NCI-H2171 treated with DMSO at 0.1 percent for 48 hours (cell line): Measurements from ENCODE around the gene SPIN1.

Source experiments
- DNase-seq: peaks from one replicate; lab custom pipeline; 2025; lab: John Stamatoyannopoulos, UW

SPIN1 gene

GRCh38 chr9:88388886-88389605, 802 bp downstream of the SPIN1 start:
- DNase-seq = peak; percentile 56

- no peak for DNase-seq
These were observed 2.2 kb downstream of the SPIN1 start for GRCh38 chr9:88390371-88390990.

DNA sequence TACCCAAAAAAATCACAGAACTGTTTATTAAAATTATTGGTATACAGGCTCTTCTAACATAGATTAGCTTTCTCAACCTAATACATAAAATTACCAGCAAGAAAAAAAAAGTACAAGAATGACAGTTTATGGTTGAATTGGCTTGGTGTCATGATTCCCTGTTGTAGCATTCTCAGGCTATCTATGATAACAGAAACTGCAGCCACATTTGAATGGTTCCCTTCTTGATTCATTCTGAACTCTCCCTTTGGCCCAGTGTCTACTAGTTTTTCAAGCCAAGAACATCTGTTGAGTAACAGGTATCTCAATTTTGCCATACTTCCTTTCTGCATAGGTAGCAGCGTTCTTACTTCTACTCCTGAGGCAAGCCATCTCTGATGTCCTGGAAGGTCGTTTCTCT, 3.0 kb downstream of the SPIN1 start:
- DNase-seq = no peak

DNA sequence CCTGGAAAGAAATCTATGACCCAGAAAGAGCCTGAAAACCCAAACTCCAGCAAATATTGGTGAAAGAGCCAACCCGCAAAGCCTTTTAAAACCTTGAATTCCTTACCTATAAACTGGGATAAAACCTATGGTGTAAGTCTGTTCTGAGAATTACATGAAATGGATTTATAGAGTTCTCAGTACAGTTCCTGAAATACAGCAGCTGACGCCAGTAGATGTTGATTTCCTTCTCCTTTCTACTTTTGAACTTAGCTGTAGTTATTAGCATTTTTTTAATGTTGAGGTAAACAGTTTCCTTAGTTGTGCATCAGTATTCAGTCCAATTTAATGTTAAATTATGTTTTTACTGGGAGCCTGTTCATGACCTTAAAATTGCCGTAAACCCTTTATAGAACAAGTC, 3.7 kb downstream of the SPIN1 start:
- DNase-seq = no peak

GRCh38 chr9:88392549-88392948, 4.3 kb downstream of the SPIN1 start:
- DNase-seq = no peak

DNA sequence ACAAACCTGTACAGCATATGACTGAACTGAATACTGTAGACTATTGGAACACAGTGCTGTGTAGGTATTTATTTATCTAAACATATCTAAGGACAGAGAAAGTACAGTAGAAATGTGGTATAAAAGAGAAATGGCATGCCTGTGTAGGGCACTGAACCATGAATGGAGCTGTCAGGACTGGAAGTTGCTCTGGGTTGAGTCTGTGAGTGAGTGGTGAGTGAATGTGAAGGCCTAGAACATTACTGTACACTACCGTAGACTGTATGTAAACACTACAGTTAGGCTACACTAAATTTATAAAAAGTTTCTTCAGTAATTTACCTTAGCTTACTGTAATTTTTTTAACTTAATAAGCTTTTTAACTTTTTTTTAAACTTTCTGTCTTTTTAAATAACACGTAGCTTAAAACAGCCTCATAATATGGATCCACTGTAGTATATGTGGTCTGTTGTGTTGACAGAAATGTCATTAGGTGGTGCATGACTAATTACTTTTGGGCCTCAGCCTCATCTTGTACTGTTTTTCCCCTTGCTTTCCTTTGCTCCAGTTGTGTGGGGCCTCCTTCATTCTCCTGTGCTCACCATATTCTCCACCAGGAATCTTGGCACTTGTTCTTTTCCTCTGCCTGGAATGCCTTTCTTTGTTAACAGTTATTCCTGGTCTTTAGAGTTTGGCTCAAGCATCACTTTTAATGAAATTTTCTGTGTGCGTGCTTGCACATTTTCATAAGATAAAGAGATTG, 8.8 kb downstream of the SPIN1 start:
- DNase-seq = no peak

DNA sequence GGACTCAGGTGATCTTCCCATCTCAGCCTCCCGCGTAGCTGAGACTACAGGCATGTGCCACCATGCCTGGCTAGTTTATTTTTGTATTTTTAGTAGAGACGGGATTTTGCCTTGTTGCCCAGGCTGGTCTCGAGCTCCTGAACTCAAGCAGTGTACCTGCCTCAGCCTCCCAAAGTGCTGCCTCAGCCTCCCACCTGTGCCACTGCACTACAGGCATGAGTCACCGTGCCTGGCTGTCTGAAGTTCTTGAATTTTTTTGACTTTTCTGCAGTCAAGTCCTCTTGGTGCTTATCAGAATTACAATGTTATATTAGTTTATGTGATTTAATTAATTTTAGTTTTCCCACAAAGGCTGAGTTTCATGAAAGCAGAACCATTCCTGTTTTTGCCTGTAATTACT, 9.8 kb downstream of the SPIN1 start:
- DNase-seq = no peak

- no peak for DNase-seq
These were observed 11.7 kb downstream of the SPIN1 start for GRCh38 chr9:88399966-88400365.

DNA sequence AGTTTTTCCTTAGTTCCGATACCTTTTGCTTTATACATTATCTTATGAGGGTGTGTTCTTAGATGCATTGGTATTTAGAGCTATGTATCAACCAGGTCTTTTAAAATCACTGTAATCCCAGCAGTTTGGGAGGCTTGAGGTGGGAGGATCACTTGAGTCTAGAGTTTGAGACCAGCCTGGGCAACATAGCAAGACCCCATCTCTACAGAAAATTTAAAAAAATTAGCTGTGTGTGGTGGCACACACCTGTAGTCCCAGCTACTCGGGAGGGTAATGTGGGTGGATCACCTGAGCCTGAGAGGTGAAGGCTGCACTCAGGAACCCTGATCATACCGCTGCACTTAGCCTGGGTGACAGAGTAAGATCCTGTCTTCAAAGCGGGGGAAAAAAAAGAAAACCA, 15.1 kb downstream of the SPIN1 start:
- DNase-seq = no peak

DNA sequence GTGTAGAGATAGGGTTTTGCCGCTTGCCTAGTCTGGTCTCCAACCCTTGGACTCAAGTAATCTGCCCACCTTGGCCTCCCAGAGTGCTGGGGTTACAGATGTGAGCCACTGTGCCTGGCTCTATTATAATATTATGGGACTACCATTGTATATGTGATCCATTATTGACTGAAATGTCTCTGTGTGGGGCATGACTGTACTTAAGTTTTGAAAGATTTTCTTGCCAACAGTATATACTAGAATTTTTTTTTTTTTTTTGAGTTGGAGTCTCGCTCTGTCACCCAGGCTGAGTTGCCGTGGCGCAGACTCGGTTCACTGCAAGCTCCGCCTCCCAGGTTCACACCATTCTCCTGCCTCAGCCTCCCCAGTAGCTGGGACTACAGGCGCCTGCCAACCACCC, 17.8 kb downstream of the SPIN1 start:
- no peak for DNase-seq

DNA sequence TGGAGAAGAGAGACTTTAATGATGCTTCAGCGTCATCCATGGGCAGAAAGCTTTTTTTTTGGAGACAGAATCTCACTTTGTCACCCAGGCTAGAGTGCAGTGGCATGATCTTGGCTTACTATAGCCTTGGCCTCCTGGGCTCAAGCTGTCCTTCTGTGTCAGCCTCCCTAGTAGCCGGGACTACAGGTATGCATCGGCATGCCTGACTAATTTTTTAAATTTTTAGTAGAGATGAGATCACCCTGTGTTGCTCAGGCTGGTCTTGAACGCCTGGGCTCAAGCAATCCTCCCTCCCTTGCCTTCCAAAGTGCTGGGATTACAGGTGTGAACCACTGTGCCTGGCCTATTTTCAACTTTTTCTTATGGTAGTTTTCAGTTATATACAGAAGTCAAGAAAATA, 23.2 kb downstream of the SPIN1 start:
- no peak for DNase-seq

DNA sequence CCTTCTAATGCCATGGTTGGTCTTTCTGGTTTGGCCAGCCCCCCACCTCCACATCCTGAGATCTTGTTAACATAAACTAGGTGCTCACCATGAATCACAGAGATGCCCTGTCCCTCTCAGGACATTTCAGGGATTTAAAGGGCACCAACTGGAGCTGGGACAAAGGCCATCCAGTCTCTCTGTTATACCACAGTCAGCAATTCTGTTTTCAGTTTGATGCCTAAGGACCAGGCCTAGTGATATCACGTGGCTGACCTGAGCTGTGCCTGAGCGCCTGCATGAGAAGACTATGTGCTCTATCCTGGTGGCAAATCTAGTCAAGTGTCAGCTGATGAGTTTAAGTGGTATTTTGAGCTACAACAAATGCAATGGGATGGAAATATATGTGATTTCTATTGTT, 26.1 kb downstream of the SPIN1 start:
- DNase-seq = no peak

GRCh38 chr9:88418025-88418424, 29.8 kb downstream of the SPIN1 start:
- no peak for DNase-seq

DNA sequence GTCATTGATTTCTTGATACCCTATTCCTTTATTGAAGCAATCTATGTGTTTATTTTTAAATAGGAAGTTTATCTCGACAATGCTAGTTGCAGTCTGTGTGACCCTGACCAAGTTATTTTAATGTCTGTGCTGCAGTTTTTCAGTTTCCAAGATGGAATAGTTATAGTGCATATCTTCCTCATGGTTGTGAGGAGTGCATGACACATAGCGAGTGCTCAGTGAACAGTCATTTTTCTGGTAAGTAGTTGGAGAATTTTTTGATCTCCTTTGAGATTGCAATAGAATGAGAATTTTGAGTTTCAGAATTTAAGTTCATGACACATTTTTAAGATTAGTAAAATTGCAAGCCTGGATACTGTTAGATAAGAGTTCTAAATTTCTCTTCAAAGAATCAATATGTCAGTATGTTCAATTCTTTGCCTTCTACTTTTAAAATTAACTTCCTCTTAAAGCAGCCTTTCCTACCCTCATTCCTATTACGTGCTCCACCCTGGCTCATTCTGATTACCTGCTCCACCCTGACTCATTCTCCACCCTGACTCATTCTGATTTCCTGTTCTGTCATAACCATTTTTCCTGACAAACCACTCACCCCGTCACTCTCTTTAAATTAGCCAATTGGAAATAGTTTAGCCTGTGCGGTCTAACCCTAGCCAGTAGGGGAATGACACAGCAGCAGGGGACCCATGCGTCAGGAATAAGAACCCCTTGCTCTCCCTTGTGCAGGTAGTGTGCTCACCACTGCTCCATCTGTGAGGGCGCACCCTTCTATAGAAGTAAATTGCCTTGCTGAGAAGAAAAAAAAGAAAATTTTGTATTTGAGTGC, 30.7 kb downstream of the SPIN1 start:
- DNase-seq = no peak

DNA sequence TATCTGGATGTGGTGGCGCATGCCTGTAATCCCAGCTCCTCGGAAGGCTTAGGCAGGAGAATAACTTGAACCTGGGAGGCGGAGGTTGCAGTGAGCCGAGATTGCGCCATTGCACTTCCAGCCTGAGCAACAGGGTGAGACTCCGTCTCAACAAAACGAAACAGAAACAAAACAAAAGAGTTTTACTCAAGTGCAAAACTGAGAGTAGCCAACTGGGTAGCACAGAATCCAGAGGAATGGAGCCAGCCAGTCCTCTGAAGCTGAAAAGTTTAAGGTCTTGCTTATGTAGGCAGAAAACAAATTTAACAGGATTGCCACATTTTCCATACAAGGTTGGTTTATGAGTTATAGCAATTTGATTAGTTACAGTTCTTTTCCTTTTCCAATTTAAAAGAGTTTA, 32.0 kb downstream of the SPIN1 start:
- DNase-seq = no peak

DNA sequence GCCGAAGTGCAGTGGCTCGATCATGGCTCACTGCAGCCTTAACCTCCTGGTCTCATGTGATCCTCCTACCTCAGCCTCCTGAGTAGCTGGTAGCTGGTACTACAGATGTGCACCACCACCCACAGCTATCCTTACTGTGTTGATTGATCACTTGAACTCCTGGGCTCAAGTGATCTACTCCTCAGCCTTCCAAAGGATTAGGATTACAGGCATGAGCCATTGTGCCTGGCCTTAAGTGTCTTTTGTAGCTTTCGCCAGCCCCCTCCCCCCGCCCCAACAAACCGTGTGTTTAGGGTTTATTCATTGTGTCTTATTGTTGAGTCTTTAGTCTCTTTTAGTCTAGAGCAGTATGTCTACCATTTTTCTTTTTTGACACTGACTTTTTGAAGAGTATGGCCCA, 33.1 kb downstream of the SPIN1 start:
- DNase-seq = no peak

DNA sequence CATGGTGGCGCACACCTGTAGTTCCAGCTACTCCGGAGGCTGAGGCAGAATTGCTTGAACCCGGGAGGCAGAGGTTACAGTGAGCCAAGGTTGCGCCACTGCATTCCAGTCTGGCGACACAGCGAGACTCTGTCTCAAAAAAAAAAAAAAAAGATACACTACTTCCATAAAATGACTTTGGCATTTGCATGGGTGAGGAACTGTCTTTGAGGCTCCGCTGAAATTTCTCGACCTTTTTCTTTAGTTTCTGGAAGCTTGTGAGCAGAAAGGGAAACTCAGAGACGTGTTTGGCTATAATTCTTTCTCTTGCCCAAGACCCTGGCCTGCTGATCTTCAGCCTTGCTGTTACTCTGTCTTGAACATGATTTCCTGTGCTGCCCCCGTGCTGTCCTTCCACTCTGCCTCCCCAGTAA, 37.3 kb downstream of the SPIN1 start:
- DNase-seq = no peak

DNA sequence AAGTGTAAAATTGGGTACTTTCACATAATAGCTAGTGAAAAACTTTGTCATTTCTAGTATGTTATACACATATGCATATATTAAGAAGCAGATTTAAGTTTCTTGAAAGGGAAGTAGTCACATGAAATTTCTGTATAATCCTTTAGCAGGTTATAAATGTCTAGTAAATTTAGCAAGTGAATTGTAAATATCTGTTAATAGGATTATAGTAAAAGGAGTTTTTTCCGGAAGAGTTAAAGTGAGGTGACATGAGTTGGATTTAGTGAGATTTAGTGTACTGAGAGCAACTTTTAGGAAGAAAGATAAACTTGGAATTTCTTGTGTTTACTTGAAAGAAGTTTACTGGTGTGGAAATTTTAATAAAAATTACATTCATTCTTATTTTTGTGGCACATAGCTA, 38.4 kb downstream of the SPIN1 start:
- no peak for DNase-seq

DNA sequence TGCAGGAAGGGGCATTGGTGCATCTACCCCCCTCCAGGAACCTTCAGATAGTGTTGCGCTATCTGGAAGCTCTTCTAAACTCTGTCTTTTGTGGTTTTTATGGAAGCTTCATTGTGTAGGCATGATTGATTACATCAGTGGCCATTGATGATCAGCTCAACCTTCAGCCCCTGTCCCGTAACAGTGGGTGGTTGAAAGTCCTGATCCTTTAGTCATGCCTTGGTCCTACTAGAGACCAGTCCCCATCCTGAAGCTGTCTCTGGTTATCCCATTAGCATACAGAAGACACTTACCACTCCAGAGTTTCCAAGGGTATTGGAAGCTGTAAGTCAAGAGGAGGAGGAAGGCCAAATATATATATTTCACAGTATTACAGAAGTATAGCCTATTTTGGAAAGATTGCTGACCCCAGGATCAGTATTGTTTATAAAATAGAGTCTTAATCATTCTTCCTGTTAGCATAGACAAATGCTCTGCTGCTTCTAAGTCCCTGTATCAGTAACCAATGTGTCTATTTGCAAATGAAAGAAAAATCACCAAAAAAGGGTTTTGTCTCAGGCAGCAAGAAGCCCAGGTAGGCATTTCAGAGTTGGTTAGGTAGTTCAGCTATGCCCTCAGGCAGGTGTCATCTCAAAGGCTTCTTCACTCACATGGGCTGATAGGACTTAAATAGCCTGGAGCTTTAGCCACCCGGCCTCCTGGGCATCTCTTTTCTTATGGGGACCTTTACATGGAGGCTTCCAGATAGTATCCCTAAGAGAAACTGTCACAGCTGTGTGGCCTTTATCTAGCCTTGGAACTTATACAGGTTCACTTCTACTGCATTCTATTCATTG, 41.6 kb downstream of the SPIN1 start:
- DNase-seq = no peak

DNA sequence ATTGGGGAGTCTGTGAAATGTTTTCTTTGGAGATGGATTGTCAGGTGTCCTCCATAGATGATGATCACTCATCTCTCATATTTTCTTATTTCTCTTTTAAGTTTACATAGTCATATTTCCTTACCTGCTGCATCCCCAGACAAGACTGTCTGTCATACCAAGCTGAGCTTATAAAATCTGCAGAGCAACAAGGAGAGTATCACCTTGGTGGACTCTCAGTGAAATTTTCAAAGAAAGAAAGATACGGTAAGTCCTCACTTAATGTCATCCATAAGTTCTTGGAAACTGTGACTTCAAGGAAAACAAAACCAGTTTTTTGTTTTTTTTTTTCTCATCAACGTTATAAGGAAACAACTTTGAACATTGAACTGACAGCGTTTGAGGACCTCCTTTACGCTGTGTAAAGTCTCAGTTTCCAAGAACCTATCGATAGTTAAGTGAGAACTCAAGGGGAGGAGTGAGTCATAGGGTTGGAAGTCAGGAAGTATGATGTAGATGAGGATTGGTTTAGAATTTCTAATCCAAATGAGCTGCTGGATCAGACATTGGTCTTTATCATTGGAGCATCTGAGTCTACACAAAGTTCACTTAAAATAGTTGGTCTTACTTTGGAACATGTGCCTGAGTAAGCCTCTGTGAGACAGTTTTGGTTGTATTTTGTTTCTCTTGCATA, 45.5 kb downstream of the SPIN1 start:
- no peak for DNase-seq

DNA sequence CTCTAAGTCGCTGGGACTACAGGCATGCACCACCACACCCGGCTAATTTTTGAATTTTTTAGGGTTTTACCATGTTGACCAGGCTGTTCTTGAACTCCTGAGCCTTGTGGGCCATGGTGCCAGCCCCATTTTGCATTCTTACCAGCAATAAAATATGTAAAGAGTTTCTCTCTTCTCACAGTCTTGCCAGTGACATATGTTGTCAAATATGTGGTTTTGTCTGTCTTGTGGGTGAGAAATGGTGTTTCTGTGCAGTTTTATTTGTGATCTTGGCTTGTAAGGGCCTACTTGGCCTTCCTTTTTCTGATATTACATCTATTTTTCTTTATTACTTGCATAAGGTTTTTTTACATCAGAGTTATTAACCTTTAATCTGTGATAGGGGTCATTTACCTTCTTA, 47.1 kb downstream of the SPIN1 start:
- no peak for DNase-seq
